NCI-H128 (cell line): Measurements from ENCODE around the gene L1TD1.
"Not testable (repeated sequence)": the region's sequence is repeated elsewhere in the genome, so short reads cannot be mapped to it uniquely, and the experiment has no call there.

Source experiments
- DNase-seq: peaks from one replicate; lab custom pipeline; 2025; ENCODE audit not compliant: unreplicated experiment; lab: John Stamatoyannopoulos, UW

Gene L1TD1

DNA sequence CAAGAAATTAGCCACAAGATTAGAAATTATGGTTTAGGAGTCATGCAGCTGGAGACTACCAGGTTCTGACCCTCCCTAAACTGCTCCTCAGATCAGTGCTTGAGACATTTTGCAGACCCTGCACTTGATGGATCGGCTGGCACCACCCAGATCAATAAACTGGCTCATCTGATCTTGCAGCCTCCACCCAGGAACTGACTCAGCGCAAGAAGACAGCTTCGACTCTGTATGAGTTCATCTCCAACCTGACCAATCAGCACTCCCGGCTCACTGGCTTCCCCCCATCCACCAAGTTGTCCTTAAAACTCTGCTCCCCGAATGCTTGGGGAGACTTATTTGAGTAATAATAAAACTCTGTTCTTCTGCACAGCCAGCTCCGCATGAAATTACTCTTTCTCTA lies 40.0 kb downstream of the L1TD1 start:
- no peak for DNase-seq

DNA sequence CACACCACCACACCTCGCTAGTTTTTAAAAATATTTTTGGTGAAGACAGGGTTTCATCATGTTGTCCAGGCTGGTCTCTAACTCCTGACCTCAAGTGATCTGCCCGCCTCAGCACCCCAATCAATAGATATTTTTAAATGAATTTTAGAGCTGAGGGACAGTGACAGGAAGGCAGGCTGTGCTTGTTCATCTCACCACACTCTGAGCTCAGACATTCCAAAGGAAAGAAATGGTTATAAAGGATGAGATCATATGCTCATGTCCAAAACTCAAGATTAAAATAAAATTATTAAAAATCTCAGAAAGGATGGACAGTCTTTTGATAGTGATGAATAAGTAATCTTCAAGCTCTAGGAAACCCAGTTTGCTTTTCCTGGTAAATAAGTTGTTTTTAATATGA lies 40.9 kb downstream of the L1TD1 start:
- no peak for DNase-seq

DNA sequence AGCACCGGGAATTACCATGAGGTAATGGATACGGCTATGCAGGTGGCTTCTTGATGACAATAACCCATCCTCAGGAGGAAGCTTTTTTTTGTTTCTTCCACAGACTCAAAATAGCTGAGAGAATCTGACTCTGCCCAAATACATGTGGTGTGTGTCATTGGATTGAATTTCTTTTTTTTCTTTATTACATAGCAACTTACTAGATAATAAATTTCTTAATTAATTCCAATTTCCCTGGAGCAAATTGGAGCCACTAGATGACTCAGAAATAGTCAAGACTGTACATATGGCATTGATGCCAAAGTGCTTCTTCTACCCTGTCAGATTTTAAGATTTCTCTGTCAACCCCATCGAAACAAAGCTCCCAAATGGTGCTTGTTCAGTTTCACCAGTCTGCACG lies 42.7 kb downstream of the L1TD1 start:
- DNase-seq, result no peak

DNA sequence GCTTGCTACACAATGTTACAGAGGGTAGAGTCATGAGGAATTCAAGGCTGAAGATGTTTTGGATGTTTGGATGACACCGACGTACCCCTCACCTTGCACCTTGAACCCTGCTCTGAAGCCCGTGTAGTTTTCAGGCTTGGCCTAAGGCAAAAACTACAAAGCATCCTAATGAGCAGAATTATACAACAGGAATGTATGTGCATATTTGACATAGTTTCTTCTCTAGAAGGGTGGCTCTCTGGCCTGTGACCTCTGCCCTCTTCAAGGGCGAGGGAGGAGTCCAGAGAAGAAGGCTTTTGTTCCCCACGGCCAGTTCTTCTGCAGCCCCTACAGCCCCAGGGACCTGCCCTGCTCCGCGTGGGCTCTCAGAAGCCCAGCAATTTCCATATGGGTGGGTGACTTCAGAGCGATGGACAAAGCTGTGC lies 43.3 kb downstream of the L1TD1 start:
- DNase-seq, result no peak

DNA sequence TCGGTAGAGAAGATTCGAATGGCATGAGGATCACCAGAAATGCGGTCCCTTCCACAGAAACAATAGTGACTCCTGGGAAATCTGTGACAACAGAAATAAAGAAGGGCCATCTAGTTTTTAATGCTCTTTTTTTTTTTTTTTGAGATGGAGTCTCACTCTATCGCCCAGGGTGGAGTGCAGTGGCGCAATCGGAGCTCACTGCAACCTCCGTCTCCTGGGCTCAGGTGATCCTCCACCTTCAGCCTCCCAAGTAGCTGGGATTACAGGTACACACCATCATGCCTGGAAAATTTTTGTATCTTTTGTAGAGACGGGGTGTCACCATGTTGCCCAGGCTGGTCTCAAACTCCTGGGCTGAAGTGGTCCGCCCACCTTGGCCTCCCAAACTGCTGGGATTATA lies 43.9 kb downstream of the L1TD1 start:
- DNase-seq, result no peak

DNA sequence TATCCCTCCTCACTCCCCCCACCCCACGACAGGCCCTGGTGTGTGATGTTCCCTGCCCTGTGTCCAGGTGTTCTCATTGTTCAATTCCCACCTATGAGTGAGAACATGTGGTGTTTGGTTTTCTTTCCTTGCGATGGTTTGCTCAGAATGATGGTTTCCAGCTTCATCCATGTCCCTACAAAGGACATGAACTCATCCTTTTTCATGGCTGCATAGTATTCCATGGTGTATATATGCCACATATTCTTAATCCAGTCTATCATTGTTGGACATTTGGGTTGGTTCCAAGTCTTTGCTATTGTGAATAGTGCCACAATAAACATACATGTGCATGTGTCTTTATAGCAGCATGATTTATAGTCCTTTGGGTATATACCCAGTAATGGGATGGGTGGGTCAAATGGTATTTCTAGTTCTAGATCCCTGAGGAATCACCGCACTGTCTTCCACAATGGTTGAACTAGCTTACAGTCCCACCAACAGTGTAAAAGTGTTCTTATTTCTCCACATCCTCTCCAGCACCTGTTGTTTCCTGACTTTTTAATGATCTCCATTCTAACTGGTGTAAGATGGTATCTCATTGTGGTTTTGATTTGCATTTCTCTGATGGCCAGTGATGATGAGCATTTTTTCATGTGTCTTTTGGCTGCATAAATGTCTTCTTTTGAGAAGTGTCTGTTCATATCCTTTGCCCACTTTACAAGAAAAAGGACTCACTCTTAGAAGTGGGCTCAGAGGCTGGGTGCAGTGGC lies 45.2 kb downstream of the L1TD1 start:
- DNase-seq, result not testable (repeated sequence)

DNA sequence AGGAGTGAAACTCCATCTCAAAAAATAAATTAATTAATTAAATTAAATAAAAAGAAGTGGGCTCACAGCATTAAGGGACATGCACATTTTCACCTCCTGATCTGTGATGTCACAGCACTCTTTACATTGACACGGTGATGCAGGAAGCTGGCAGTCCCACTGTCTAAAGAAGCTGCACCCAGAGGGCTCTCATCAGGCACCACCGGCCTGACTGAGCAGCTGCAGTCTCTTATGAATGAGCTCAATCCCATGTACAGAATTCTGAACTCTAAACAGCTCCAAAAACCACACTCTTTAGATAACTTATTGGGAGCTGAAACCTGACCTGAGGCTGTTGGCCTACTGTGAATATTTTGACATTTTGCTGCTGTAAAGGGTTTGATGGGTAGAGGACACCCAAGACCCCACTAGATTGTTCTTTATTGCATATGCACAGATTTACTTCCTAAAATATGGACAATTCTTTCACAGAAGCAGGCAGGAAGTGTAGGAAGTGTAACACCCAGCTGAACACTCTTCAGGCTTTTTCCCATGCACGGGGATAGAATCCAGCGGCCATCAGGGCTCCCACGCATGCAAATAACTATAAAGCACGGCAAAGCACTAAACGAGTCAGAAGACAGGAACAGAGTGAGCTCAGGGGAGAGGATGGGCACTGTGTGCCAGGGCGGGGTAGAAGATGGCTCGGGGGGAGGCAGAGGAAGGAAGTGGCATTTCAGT lies 46.2 kb downstream of the L1TD1 start:
- no peak for DNase-seq

DNA sequence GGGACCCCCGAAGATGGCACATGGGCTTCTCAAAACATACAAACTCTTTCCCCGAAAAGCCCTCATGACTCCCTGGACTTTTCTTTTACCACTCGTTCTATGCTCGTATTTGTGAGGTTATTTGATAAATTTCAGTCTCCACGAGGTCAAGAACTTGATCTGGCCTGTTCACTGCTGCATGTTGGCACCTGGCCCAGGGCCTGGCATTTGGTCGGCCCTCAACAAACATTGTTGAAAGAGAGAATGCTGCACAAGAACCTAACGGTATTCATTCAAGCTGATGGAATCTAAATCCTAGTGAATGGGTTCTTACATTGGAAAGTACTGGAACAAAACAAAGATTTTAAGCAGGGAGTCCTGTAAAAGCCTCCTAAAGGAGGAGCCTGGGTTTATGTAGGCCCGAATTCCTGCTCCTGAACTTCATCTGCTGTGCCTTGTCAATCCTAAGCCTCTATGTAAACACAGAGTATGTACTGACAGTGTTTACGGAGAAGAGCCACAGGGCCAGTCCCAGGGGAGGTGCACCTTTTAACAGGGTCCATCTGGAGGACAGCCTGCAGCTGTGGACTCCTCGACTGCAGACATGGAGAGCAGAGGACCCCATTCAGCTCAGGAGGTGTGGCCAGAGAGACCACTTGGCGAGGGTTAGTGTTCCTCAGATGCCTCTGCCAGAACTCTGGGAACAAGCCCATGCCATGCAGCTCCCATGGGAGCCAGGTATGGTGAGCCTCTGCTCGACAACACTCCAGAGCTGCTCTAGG lies 46.9 kb downstream of the L1TD1 start:
- no peak for DNase-seq

DNA sequence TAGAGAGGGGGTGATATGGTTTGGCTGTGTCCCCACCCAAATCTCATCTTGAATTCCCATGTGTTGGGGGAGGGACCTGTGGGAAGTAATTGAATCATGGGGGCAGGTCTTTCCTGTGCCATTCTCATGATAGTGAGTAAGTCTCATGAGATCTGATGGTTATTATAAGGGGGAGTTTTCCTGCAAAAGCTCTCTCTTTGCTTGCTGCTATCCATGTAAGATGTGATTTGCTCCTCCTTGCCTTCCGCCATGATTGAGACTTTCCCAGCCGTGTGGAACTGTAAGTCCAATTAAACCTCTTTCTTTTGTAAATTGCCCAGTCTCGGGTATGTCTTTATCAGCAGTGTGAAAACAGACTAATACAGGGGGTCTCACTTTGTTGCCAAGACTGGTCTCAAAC lies 49.7 kb downstream of the L1TD1 start:
- DNase-seq, result not testable (repeated sequence)

DNA sequence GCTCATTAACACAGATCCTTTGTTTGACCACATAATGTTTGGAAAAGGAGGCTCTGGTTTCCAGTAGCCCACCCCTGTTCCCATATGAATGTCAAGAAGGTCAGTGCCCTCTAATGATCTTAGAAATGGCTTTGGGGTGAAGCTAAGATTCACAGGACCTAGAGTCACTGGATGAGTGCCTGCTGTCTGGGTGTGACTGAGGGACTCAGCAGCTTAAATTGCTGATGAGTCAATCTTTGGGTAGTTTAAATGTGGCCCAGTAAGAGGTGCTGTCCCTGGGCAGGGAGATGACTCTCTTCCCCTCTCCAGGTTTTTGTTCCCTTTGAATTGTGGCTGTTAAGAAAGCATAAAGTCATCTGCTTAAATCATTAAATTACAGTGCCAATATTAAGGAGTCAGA lies 50.6 kb downstream of the L1TD1 start:
- no peak for DNase-seq

DNA sequence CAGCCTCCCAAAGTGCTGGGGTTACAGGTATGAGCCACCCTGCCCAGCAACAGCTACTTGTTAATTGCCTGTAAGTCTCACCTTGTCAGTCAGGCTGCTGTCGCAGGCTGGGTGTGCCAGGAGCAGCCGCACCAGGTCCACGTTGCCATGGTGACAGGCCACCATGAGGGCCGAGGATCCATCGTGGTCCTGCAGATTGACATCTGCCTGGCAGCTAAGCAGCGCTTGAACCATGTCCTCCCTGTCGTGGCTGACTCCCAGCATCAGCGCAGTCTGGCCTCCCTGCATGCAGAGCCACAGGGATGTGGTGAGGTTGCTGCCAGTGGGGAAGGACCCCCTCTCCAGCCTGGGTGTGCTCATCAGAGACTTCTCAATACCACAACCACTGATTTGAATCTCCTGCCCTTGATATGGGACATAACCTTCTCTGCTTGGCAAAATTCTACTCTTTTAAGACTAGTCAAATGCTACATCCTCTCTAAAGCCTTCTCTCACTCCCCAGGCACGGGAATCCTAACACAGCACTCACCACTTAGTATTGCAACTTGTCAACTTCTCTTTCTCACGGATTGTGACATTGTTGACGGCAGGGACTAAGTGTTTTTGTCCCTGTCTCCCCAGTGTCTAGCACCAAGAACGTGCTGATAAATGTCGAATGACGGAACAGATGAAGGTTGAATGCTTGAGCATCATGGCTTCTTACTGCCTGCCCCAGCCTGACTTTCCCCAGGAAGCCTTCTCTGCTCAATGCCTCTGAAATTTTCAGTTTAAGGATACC lies 52.9 kb downstream of the L1TD1 start:
- DNase-seq, result no peak

DNA sequence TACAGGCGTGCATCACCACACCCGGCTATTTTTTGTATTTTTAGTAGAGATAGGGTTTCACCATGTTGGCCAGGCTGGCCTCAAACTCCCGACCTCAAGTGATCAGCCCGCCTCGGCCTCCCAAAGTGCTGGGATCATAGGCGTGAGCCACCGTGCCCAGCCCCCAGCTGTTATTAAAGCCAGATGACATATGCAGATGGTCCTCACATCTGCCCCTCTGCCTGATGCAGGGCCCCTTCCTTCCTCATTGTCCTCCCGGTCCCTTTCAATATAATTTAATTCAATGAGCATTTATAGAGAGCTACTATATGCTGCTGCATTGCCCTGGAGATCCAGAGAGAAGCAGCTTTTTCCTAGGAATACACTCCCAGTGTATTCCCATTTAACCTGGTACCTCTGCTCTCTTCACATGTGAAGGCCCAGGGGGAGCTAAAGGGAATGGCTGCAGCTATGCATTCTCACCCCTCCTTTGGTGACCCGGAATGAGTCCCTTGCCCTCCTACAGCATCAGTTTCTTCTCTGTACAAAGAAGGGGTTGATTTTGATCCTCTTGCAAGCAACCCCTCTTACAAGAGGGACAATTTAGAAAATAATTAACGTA lies 55.6 kb downstream of the L1TD1 start:
- DNase-seq, result no peak

DNA sequence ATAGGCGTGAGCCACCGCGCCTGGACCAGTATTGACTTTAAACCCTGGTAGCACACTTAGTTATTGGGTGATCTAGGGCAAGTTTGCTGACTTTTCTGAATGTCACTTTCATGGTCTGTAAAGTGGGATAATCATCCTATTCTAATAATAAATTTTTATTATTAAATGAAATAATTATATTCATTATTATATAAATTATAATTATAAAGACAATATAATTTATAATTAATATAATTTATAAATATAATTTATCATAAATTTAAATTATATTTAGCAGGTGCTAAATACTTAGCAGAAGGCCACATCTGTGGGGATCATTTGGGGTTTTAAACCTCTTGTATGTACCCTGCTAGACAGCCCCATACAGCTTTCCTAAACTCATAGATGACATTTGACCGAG lies 64.9 kb downstream of the L1TD1 start:
- DNase-seq, result no peak

DNA sequence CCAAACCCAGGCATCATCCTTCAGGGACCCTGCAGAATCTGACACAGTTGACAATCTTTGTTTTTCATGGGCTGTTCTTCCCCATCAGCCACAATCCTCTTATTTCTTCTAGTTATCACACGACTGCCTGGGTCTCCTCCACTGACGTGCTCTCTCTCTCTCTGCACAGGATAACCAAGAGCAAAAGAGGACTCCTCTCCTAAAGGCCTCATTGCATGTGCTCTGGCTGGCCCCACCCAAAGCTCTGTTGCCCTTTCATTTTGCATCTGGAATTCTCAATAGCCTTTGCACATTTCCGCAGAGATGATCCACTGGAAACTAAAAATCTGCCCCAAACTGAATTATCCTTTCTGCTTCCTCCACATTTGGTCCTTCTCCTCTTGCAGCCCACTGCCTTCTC lies 66.0 kb downstream of the L1TD1 start:
- DNase-seq, result no peak
